WTC11 (cell line): ENCODE data around the gene SDK2. TPM values are rescaled to one million over a fixed set of nuclear protein-coding genes. Genes with fewer than 3 reads are reported as not detected.

ENCODE experiments used
- ATAC-seq: fragments of 200-7000 bp; cut with Tn5 transposase; 2 replicates; pipeline ENCODE4 v1.10.0; 2021; ENCODE audit warnings: mild to moderate bottlenecking, moderate library complexity
- CTCF ChIA-PET: fragments of 300-600 bp; sonication (Branson Sonifier 250); formaldehyde crosslinking; loops from one replicate; lab custom pipeline; 2021; ENCODE audit warnings: antibody characterized with exemption; lab: Charles Lee
- POLR2A ChIA-PET: fragments of 350-600 bp; sonication (Branson Sonifier 250); formaldehyde crosslinking; loops from one replicate; lab custom pipeline; 2021; ENCODE audit warnings: antibody characterized with exemption; lab: Charles Lee
- DNase-seq: peaks from one replicate; pipeline ENCODE4 v3.0.0; 2021; ENCODE audit warnings: low spot score
- H3K27ac Mint-ChIP-seq: 2 replicates; pipeline ENCODE4 v1.8.0; 2021; ENCODE audit warnings: mixed read lengths
- H3K27me3 Mint-ChIP-seq: 2 replicates; pipeline ENCODE4 v1.8.0; 2021; ENCODE audit warnings: low read depth, mild to moderate bottlenecking, moderate library complexity, mixed read lengths
- H3K36me3 Mint-ChIP-seq: 2 replicates; pipeline ENCODE4 v1.8.0; 2021; ENCODE audit warnings: mixed read lengths
- H3K4me1 Mint-ChIP-seq: 2 replicates; pipeline ENCODE4 v1.8.0; 2022; ENCODE audit warnings: mixed read lengths
- H3K4me3 Mint-ChIP-seq: 2 replicates; pipeline ENCODE4 v1.8.0; 2021; ENCODE audit warnings: mild to moderate bottlenecking, moderate library complexity, mixed read lengths
- H3K9me3 Mint-ChIP-seq: 2 replicates; pipeline ENCODE4 v1.8.0; 2021; ENCODE audit warnings: mixed read lengths
- ATF3 ChIP-seq: sonication (generic); formaldehyde crosslinking; conservative IDR thresholded peaks from 2 replicates; pipeline ENCODE4 v1.8.1; 2022; ENCODE audit warnings: mild to moderate bottlenecking, missing genetic modification reagents
- CREM ChIP-seq: sonication (generic); formaldehyde crosslinking; IDR thresholded peaks from 2 replicates; pipeline ENCODE4 v1.8.1; 2022; ENCODE audit warnings: mild to moderate bottlenecking, missing genetic modification reagents, moderate library complexity
- E2F5 ChIP-seq: sonication (generic); formaldehyde crosslinking; IDR thresholded peaks from 2 replicates; pipeline ENCODE4 v1.8.1; 2022; ENCODE audit warnings: mild to moderate bottlenecking, moderate library complexity, missing genetic modification reagents
- ELF4 ChIP-seq: sonication (generic); formaldehyde crosslinking; IDR thresholded peaks from 2 replicates; pipeline ENCODE4 v1.8.1; 2022; ENCODE audit warnings: low read depth, mild to moderate bottlenecking, moderate library complexity, missing genetic modification reagents
- FOXJ3 ChIP-seq: sonication (generic); formaldehyde crosslinking; IDR thresholded peaks from 2 replicates; pipeline ENCODE4 v1.9.0; 2021; ENCODE audit warnings: missing genetic modification reagents, mild to moderate bottlenecking, borderline replicate concordance
- FOXK1 ChIP-seq: sonication (generic); formaldehyde crosslinking; IDR thresholded peaks from 2 replicates; pipeline ENCODE4 v1.8.0; 2022; ENCODE audit warnings: mild to moderate bottlenecking, moderate library complexity, missing genetic modification reagents
- GABPB1 ChIP-seq: sonication (generic); formaldehyde crosslinking; IDR thresholded peaks from 2 replicates; pipeline ENCODE4 v1.8.1; 2023; ENCODE audit warnings: mild to moderate bottlenecking, missing genetic modification reagents
- MXD4 ChIP-seq: fragments of 250-450 bp; sonication (Bioruptor Pico); IDR thresholded peaks from 2 replicates; pipeline ENCODE4 v1.8.0; 2021; ENCODE audit warnings: mild to moderate bottlenecking, moderate library complexity, borderline replicate concordance
- NFYB ChIP-seq: sonication (generic); formaldehyde crosslinking; conservative IDR thresholded peaks from 2 replicates; pipeline ENCODE4 v1.8.0; 2022; ENCODE audit warnings: low read depth, missing genetic modification reagents
- NR3C1 ChIP-seq: sonication (generic); formaldehyde crosslinking; conservative IDR thresholded peaks from 2 replicates; pipeline ENCODE4 v1.8.1; 2023; ENCODE audit warnings: low read depth, mild to moderate bottlenecking, missing genetic modification reagents
- PRDM15 ChIP-seq: sonication (generic); formaldehyde crosslinking; IDR thresholded peaks from 2 replicates; pipeline ENCODE4 v1.8.0; 2022; ENCODE audit warnings: missing genetic modification reagents
- RELA ChIP-seq: sonication (generic); formaldehyde crosslinking; IDR thresholded peaks from 2 replicates; pipeline ENCODE4 v1.8.1; 2022; ENCODE audit warnings: missing genetic modification reagents, mild to moderate bottlenecking, borderline replicate concordance
- STAT6 ChIP-seq: sonication (generic); formaldehyde crosslinking; conservative IDR thresholded peaks from 2 replicates; pipeline ENCODE4 v1.8.1; 2023; ENCODE audit warnings: mild to moderate bottlenecking, low read depth, missing genetic modification reagents, moderate library complexity
- USF2 ChIP-seq: sonication (generic); formaldehyde crosslinking; IDR thresholded peaks from 2 replicates; pipeline ENCODE4 v1.8.1; 2023; ENCODE audit warnings: mild to moderate bottlenecking, missing genetic modification reagents, moderate library complexity
- ZBTB21 ChIP-seq: sonication (generic); formaldehyde crosslinking; IDR thresholded peaks from 2 replicates; pipeline ENCODE4 v1.8.1; 2023; ENCODE audit warnings: mild to moderate bottlenecking, missing genetic modification reagents, borderline replicate concordance
- ZNF232 ChIP-seq: sonication (generic); formaldehyde crosslinking; IDR thresholded peaks from 2 replicates; pipeline ENCODE4 v1.8.0; 2022; ENCODE audit warnings: mild to moderate bottlenecking, missing genetic modification reagents
- ZNF281 ChIP-seq: sonication (generic); formaldehyde crosslinking; IDR thresholded peaks from 2 replicates; pipeline ENCODE4 v1.8.0; 2023; ENCODE audit warnings: mild to moderate bottlenecking, missing genetic modification reagents
- ZNF512 ChIP-seq: sonication (generic); formaldehyde crosslinking; IDR thresholded peaks from 2 replicates; pipeline ENCODE4 v1.8.1; 2022; ENCODE audit warnings: missing genetic modification reagents, borderline replicate concordance
- total RNA-seq: library from RNA; stranded (reverse); gene quantifications from 3 replicates; pipeline ENCODE4 v1.2.3, GENCODE V29; 2021

The SDK2 gene
- total RNA-seq, 1 experiment from 2014 or later: 14.8 TPM

GRCh38 chr17:73362697-73363096 is 281.5 kb downstream of the SDK2 start:
- peaks cover 61% of the 10 kb centered on the region for H3K4me1 Mint-ChIP-seq
- TF ChIP-seq FOXJ3 (CRISPR knock-in tag) (no peak), ZNF281 (CRISPR knock-in tag) (no peak), ZNF512 (CRISPR knock-in tag) (no peak), NFYB (CRISPR knock-in tag) (peak; percentile 64)
- POLR2A ChIA-PET: no interaction called here

GRCh38 chr17:73360961-73361761 is 283.1 kb downstream of the SDK2 start:
- Mint-ChIP-seq H3K27me3 (no peaks in the 10 kb centered on the region), H3K9me3 (no peaks in the 10 kb centered on the region), H3K4me3 (peak overlapping the region; percentile 40), H3K27ac (peak overlapping the region; percentile 86), H3K36me3 (no peaks in the 10 kb centered on the region), H3K4me1 (peaks cover 58% of the 10 kb centered on the region)
- ATAC-seq (peak; percentile 43), DNase-seq (peak; percentile 67)
- ChIA-PET CTCF (interaction anchor here (0.6 to 8.9 kb wide), 10 partner anchors 9 to 804 kb away, joined by 3 to 66 read pairs (median 5); partner anchors contain the start of gene CDC42EP4), POLR2A (interaction anchor here (0.6 to 1.0 kb wide), 3 partner anchors 10 to 133 kb away, joined by 3 to 4 read pairs (median 4); no protein-coding TSS in a partner anchor)
- TF ChIP-seq MXD4 (CRISPR knock-in tag): no peak
- TF ChIP-seq FOXK1 (CRISPR knock-in tag): peak; percentile 45
- no peak for TF ChIP-seq USF2 (CRISPR knock-in tag)
- no peak for TF ChIP-seq STAT6 (CRISPR knock-in tag)
- no peak for TF ChIP-seq NR3C1 (CRISPR knock-in tag)
- no peak for TF ChIP-seq ZBTB21 (CRISPR knock-in tag)
- 0 out of 2 replicates have a peak, but pooled peaks have one; percentile 18 for TF ChIP-seq E2F5 (CRISPR knock-in tag)
- no peak for TF ChIP-seq ELF4 (CRISPR knock-in tag)
- no peak for TF ChIP-seq CREM (CRISPR knock-in tag)
- no peak for TF ChIP-seq ATF3
- no peak for TF ChIP-seq PRDM15 (CRISPR knock-in tag)
- TF ChIP-seq RELA (CRISPR knock-in tag): no peak
- no peak for TF ChIP-seq ZNF232 (CRISPR knock-in tag)
- no peak for TF ChIP-seq GABPB1 (CRISPR knock-in tag)

More at GRCh38 chr17:73362697-73363096, 281.5 kb downstream of the SDK2 start:
- no peaks in the 10 kb centered on the region for H3K36me3 Mint-ChIP-seq
- no peak overlapping the region for H3K27ac Mint-ChIP-seq
- DNase-seq: peak; percentile 57
- H3K9me3 Mint-ChIP-seq: no peaks in the 10 kb centered on the region
- ATAC-seq: no peak
- CTCF ChIA-PET: interaction anchor here (0.6 to 8.9 kb wide), 3 partner anchors 18 to 105 kb away, joined by 3 to 66 read pairs (median 3); partner anchors contain the start of gene CDC42EP4
- H3K4me3 Mint-ChIP-seq: no peak overlapping the region
- no peaks in the 10 kb centered on the region for H3K27me3 Mint-ChIP-seq
